Activated CD4-positive, alpha-beta T cell treated with anti-CD3 and anti-CD28 coated beads, Interleukin-2, amount 10 ng/mL, durations not matched to agents 7 days and 5 days (primary cell): Measurements from ENCODE around the gene MYCBPAP. TPM values are rescaled to one million over a fixed set of nuclear protein-coding genes. Genes with fewer than 3 reads are reported as not detected.
"Not testable (repeated sequence)": the region's sequence is repeated elsewhere in the genome, so short reads cannot be mapped to it uniquely, and the experiment has no call there.

Source experiments
- CTCF ChIA-PET: fragments of 350-600 bp; sonication (Branson Sonifier 250); formaldehyde crosslinking; loops from one replicate; lab custom pipeline; 2021; ENCODE audit warnings: antibody characterized with exemption; lab: Charles Lee
- POLR2A ChIA-PET: fragments of 350-600 bp; sonication (Branson Sonifier 250); formaldehyde crosslinking; loops from one replicate; lab custom pipeline; 2021; ENCODE audit warnings: antibody characterized with exemption; lab: Charles Lee
- DNase-seq: peaks from one replicate; pipeline ENCODE4 v3.0.0-alpha.2; 2020
- H3K27ac Mint-ChIP-seq: one replicate; pipeline ENCODE4 v1.8.0; 2021; ENCODE audit warnings: mild to moderate bottlenecking, moderate library complexity, mixed read lengths
- H3K27me3 Mint-ChIP-seq: one replicate; pipeline ENCODE4 v1.8.0; 2021; ENCODE audit warnings: mixed read lengths
- H3K36me3 Mint-ChIP-seq: one replicate; pipeline ENCODE4 v1.8.0; 2021; ENCODE audit warnings: low read depth, mixed read lengths
- H3K4me1 Mint-ChIP-seq: one replicate; pipeline ENCODE4 v1.8.0; 2021; ENCODE audit warnings: mixed read lengths
- H3K4me3 Mint-ChIP-seq: one replicate; pipeline ENCODE4 v1.8.0; 2021; ENCODE audit warnings: mild to moderate bottlenecking, moderate library complexity, mixed read lengths
- H3K9me3 Mint-ChIP-seq: one replicate; pipeline ENCODE4 v1.8.0; 2021; ENCODE audit warnings: mixed read lengths
- total RNA-seq, 2 experiments: library from RNA; stranded (reverse); gene quantifications; one replicate each; pipeline ENCODE4 v1.2.3, GENCODE V29; 2021

Gene MYCBPAP
- total RNA-seq, 2 experiments from 2014 or later, result 3.0 to 4.8 TPM

- no peak for DNase-seq
- ChIA-PET POLR2A (no interaction called here), CTCF (interaction anchor here (0.9 to 1.3 kb wide), 2 partner anchors 10 to 21 kb away, joined by 3 read pairs; no protein-coding TSS in a partner anchor)
- no peak overlapping the region for H3K27ac Mint-ChIP-seq
- H3K4me3 Mint-ChIP-seq, result no peak overlapping the region
- H3K9me3 Mint-ChIP-seq, result no peaks in the 10 kb centered on the region
- H3K36me3 Mint-ChIP-seq, result no peaks in the 10 kb centered on the region
- peaks cover 14% of the 10 kb centered on the region for H3K27me3 Mint-ChIP-seq
- H3K4me1 Mint-ChIP-seq, result peaks cover 18% of the 10 kb centered on the region
Observed at GRCh38 chr17:50467114-50467854, 41.0 kb upstream of the MYCBPAP start.

- ChIA-PET CTCF (interaction anchor here (0.7 to 1.3 kb wide), 3 partner anchors 11 to 20 kb away, joined by 3 read pairs; no protein-coding TSS in a partner anchor), POLR2A (no interaction called here)
- Mint-ChIP-seq H3K4me1 (peaks cover 18% of the 10 kb centered on the region), H3K36me3 (no peaks in the 10 kb centered on the region), H3K4me3 (no peak overlapping the region), H3K9me3 (no peaks in the 10 kb centered on the region), H3K27me3 (peaks cover 14% of the 10 kb centered on the region), H3K27ac (no peak overlapping the region)
- no peak for DNase-seq
Observed at GRCh38 chr17:50467855-50468303, 40.4 kb upstream of the MYCBPAP start.

GRCh38 chr17:50468304-50469207 lies 39.7 kb upstream of the MYCBPAP start, which contains the start of gene CHAD:
Gene CHAD (minus strand): TSS chr17:50468880. CDS start chr17:50468813, 67 bp downstream.
- POLR2A ChIA-PET, result no interaction called here
- no peak for DNase-seq
- Mint-ChIP-seq H3K27me3 (peaks cover 14% of the 10 kb centered on the region), H3K9me3 (no peaks in the 10 kb centered on the region), H3K27ac (no peak within 1 kb of the TSS), H3K4me3 (no peak within 1 kb of the TSS), H3K4me1 (peaks cover 18% of the 10 kb centered on the region), H3K36me3 (no peaks in the 10 kb centered on the region)
- CTCF ChIA-PET, result interaction anchor here (0.7 to 1.3 kb wide), 3 partner anchors 11 to 19 kb away, joined by 3 read pairs; no protein-coding TSS in a partner anchor

- peaks cover 18% of the 10 kb centered on the region for H3K4me1 Mint-ChIP-seq
- no peaks in the 10 kb centered on the region for H3K36me3 Mint-ChIP-seq
- peaks cover 14% of the 10 kb centered on the region for H3K27me3 Mint-ChIP-seq
- no peak overlapping the region for H3K4me3 Mint-ChIP-seq
- no peak overlapping the region for H3K27ac Mint-ChIP-seq
- CTCF ChIA-PET, result interaction anchor here (1.0 kb wide), 1 partner anchor 9 kb away, joined by 3 read pairs; the partner anchor contains the start of gene RSAD1
- DNase-seq, result no peak
- POLR2A ChIA-PET, result no interaction called here
- no peaks in the 10 kb centered on the region for H3K9me3 Mint-ChIP-seq
Observed at GRCh38 chr17:50469208-50469605, 39.0 kb upstream of the MYCBPAP start.

GRCh38 chr17:50469671-50470305 lies 38.5 kb upstream of the MYCBPAP start:
- Mint-ChIP-seq H3K36me3 (no peaks in the 10 kb centered on the region), H3K27ac (no peak overlapping the region), H3K9me3 (no peaks in the 10 kb centered on the region), H3K27me3 (peaks cover 14% of the 10 kb centered on the region), H3K4me3 (no peak overlapping the region), H3K4me1 (peaks cover 18% of the 10 kb centered on the region)
- ChIA-PET CTCF (interaction anchor here (1.0 kb wide), 1 partner anchor 9 kb away, joined by 3 read pairs; the partner anchor contains the start of gene RSAD1), POLR2A (no interaction called here)
- no peak for DNase-seq

GRCh38 chr17:50470426-50470825 lies 37.8 kb upstream of the MYCBPAP start:
- H3K36me3 Mint-ChIP-seq, result no peaks in the 10 kb centered on the region
- no peak overlapping the region for H3K27ac Mint-ChIP-seq
- H3K27me3 Mint-ChIP-seq, result peaks cover 14% of the 10 kb centered on the region
- ChIA-PET POLR2A (no interaction called here), CTCF (interaction anchor here (1.0 kb wide), 1 partner anchor 8 kb away, joined by 3 read pairs; the partner anchor contains the start of gene RSAD1)
- H3K4me3 Mint-ChIP-seq, result no peak overlapping the region
- DNase-seq, result no peak
- H3K4me1 Mint-ChIP-seq, result peaks cover 18% of the 10 kb centered on the region
- no peaks in the 10 kb centered on the region for H3K9me3 Mint-ChIP-seq

- POLR2A ChIA-PET, result no interaction called here
- DNase-seq, result no peak
- no peak overlapping the region for H3K27ac Mint-ChIP-seq
- H3K4me1 Mint-ChIP-seq, result peaks cover 14% of the 10 kb centered on the region
- no peaks in the 10 kb centered on the region for H3K9me3 Mint-ChIP-seq
- H3K4me3 Mint-ChIP-seq, result no peak overlapping the region
- H3K27me3 Mint-ChIP-seq, result peaks cover 14% of the 10 kb centered on the region
- CTCF ChIA-PET, result interaction anchor here (1.2 to 1.9 kb wide), 3 partner anchors 16 to 165 kb away, joined by 3 to 4 read pairs (median 3); no protein-coding TSS in a partner anchor
- H3K36me3 Mint-ChIP-seq, result no peaks in the 10 kb centered on the region
Observed at GRCh38 chr17:50471009-50471905, 37.0 kb upstream of the MYCBPAP start.

GRCh38 chr17:50472286-50472685 lies 36.0 kb upstream of the MYCBPAP start:
- Mint-ChIP-seq H3K4me3 (no peak overlapping the region), H3K4me1 (peaks cover 9% of the 10 kb centered on the region), H3K9me3 (no peaks in the 10 kb centered on the region), H3K36me3 (no peaks in the 10 kb centered on the region), H3K27me3 (peaks cover 12% of the 10 kb centered on the region), H3K27ac (no peak overlapping the region)
- DNase-seq, result no peak
- ChIA-PET CTCF (interaction anchor here (1.2 to 1.9 kb wide), 3 partner anchors 17 to 164 kb away, joined by 3 to 4 read pairs (median 3); no protein-coding TSS in a partner anchor), POLR2A (no interaction called here)

GRCh38 chr17:50472761-50473161 lies 35.5 kb upstream of the MYCBPAP start:
- POLR2A ChIA-PET, H3K36me3 Mint-ChIP-seq, H3K9me3 Mint-ChIP-seq, H3K4me3 Mint-ChIP-seq, H3K27ac Mint-ChIP-seq, H3K4me1 Mint-ChIP-seq, DNase-seq, H3K27me3 Mint-ChIP-seq: not testable (repeated sequence)
- CTCF ChIA-PET, result interaction anchor here (1.7 kb wide), 1 partner anchor 75 kb away, joined by 4 read pairs; the partner anchor contains the start of gene LRRC59

GRCh38 chr17:50473901-50474300 lies 34.3 kb upstream of the MYCBPAP start:
- Mint-ChIP-seq H3K4me1 (peaks cover 12% of the 10 kb centered on the region), H3K27ac (no peak overlapping the region), H3K36me3 (no peaks in the 10 kb centered on the region), H3K9me3 (no peaks in the 10 kb centered on the region), H3K4me3 (no peak overlapping the region), H3K27me3 (no peaks in the 10 kb centered on the region)
- no peak for DNase-seq
- POLR2A ChIA-PET, result no interaction called here
- CTCF ChIA-PET, result interaction anchor here (1.2 to 1.7 kb wide), 2 partner anchors 76 to 274 kb away, joined by 3 to 4 read pairs; partner anchors contain the start of gene LRRC59

GRCh38 chr17:50474523-50474922 lies 33.7 kb upstream of the MYCBPAP start:
- Mint-ChIP-seq H3K4me1 (peaks cover 14% of the 10 kb centered on the region), H3K4me3 (no peak overlapping the region)
- POLR2A ChIA-PET, result no interaction called here

More at GRCh38 chr17:50474523-50474922, 33.7 kb upstream of the MYCBPAP start:
- CTCF ChIA-PET, result interaction anchor here (1.2 to 1.7 kb wide), 2 partner anchors 77 to 274 kb away, joined by 3 to 4 read pairs; partner anchors contain the start of gene LRRC59
- DNase-seq, result no peak
- Mint-ChIP-seq H3K36me3 (no peaks in the 10 kb centered on the region), H3K9me3 (no peaks in the 10 kb centered on the region), H3K27ac (no peak overlapping the region), H3K27me3 (no peaks in the 10 kb centered on the region)
